Measurements from ENCODE around the gene USP24. TPM values are rescaled to one million over a fixed set of nuclear protein-coding genes. Genes with fewer than 3 reads are reported as not detected.

Gene USP24
- total RNA-seq, 1 experiment from 2014 or later: 38.5 TPM

GRCh38 chr1:55224729-55225128 is 9.6 kb upstream of the USP24 start:
- no peak for DNase-seq
- Histone ChIP-seq H3K27me3 (ENCODE audit: low read length) (no peaks in the 10 kb centered on the region), H3K79me2 (ENCODE audit: low read length) (no peaks in the 10 kb centered on the region), H3K36me3 (ENCODE audit: low read depth, low read length) (no peaks in the 10 kb centered on the region), H3K4me2 (ENCODE audit: low read length) (no peak overlapping the region), H4K20me1 (ENCODE audit: low read length) (no peaks in the 10 kb centered on the region), H3K4me3 (ENCODE audit: low read length) (no peak overlapping the region), H2AFZ (ENCODE audit: low read length) (no peak overlapping the region), H3K9ac (ENCODE audit: low read length) (no peak overlapping the region), H3K9me3 (ENCODE audit: low read length) (0 out of 2 replicates have a peak, but pooled peaks cover 4% of the 10 kb centered on the region), H3F3A (ENCODE audit: low read length, unreplicated experiment) (no peaks in the 10 kb centered on the region), H3K4me1 (ENCODE audit: insufficient read depth, low read length) (no peaks in the 10 kb centered on the region), H3K9me2 (replicated peaks; ENCODE audit: low read length) (no peaks in the 10 kb centered on the region), H3K27ac (ENCODE audit: low read length) (no peak overlapping the region)
- POLR2A ChIA-PET (ENCODE audit: unreplicated experiment): no interaction called here
- no peak for TF ChIP-seq EZH2phosphoT487 (IDR thresholded peaks at IDR 0.05; ENCODE audit: borderline replicate concordance, low read length)
- no peak for TF ChIP-seq EZH2 (IDR thresholded peaks at IDR 0.05; ENCODE audit: low read length, unreplicated experiment)
- TF ChIP-seq, protein P1, sequence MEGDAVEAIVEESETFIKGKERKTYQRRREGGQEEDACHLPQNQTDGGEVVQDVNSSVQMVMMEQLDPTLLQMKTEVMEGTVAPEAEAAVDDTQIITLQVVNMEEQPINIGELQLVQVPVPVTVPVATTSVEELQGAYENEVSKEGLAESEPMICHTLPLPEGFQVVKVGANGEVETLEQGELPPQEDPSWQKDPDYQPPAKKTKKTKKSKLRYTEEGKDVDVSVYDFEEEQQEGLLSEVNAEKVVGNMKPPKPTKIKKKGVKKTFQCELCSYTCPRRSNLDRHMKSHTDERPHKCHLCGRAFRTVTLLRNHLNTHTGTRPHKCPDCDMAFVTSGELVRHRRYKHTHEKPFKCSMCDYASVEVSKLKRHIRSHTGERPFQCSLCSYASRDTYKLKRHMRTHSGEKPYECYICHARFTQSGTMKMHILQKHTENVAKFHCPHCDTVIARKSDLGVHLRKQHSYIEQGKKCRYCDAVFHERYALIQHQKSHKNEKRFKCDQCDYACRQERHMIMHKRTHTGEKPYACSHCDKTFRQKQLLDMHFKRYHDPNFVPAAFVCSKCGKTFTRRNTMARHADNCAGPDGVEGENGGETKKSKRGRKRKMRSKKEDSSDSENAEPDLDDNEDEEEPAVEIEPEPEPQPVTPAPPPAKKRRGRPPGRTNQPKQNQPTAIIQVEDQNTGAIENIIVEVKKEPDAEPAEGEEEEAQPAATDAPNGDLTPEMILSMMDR (conservative IDR thresholded peaks at IDR 0.05; ENCODE audit: low read depth, low read length): no peak
- no peak for ATAC-seq
- BruUV-seq (replicated peaks): no TSS peak
- intact Hi-C loops (cut with micrococcal nuclease): no loop called here
- CTCF ChIA-PET: no interaction called here

- no peak overlapping the region for H3K27ac ChIP-seq (ENCODE audit: low read length)
- no peak overlapping the region for H3K9ac ChIP-seq (ENCODE audit: low read length)
- ATAC-seq (no peak), DNase-seq (no peak)
- no peaks in the 10 kb centered on the region for H3K9me3 ChIP-seq (ENCODE audit: low read length)
- BruUV-seq (replicated peaks): no TSS peak
- no peaks in the 10 kb centered on the region for H3K36me3 ChIP-seq (ENCODE audit: low read depth, low read length)
- no peak overlapping the region for H3K4me2 ChIP-seq (ENCODE audit: low read length)
- no peaks in the 10 kb centered on the region for H4K20me1 ChIP-seq (ENCODE audit: low read length)
- H3K9me2 ChIP-seq (replicated peaks; ENCODE audit: low read length): no peaks in the 10 kb centered on the region
- H3K4me1 ChIP-seq (ENCODE audit: insufficient read depth, low read length): peaks cover 10% of the 10 kb centered on the region
- intact Hi-C loops (cut with micrococcal nuclease): no loop called here
- H3K27me3 ChIP-seq (ENCODE audit: low read length): no peaks in the 10 kb centered on the region
- H2AFZ ChIP-seq (ENCODE audit: low read length): no peak overlapping the region
- no peak overlapping the region for H3K4me3 ChIP-seq (ENCODE audit: low read length)
- ChIA-PET CTCF (no interaction called here), POLR2A (ENCODE audit: unreplicated experiment) (no interaction called here)
- H3F3A ChIP-seq (ENCODE audit: low read length, unreplicated experiment): no peaks in the 10 kb centered on the region
- H3K79me2 ChIP-seq (ENCODE audit: low read length): no peaks in the 10 kb centered on the region
- TF ChIP-seq EZH2 (IDR thresholded peaks at IDR 0.05; ENCODE audit: low read length, unreplicated experiment): no peak
- TF ChIP-seq, protein P1 (conservative IDR thresholded peaks at IDR 0.05; ENCODE audit: low read depth, low read length): no peak
- no peak for TF ChIP-seq EZH2phosphoT487 (IDR thresholded peaks at IDR 0.05; ENCODE audit: borderline replicate concordance, low read length)
Measured at GRCh38 chr1:55222152-55222551, 7.0 kb upstream of the USP24 start.

- DNase-seq (peak; percentile 63), ATAC-seq (peak; percentile 6)
- Histone ChIP-seq H3K4me1 (ENCODE audit: insufficient read depth, low read length) (peaks cover 25% of the 10 kb centered on the region), H4K20me1 (ENCODE audit: low read length) (peaks cover 15% of the 10 kb centered on the region), H3K9me3 (ENCODE audit: low read length) (no peaks in the 10 kb centered on the region), H3K79me2 (ENCODE audit: low read length) (peaks cover 41% of the 10 kb centered on the region), H3K4me2 (ENCODE audit: low read length) (peak overlapping the region; percentile 18), H3K27me3 (ENCODE audit: low read length) (no peaks in the 10 kb centered on the region), H3K9ac (ENCODE audit: low read length) (no peak overlapping the region), H3K27ac (ENCODE audit: low read length) (no peak overlapping the region), H2AFZ (ENCODE audit: low read length) (peak overlapping the region; percentile 69), H3K36me3 (ENCODE audit: low read depth, low read length) (no peaks in the 10 kb centered on the region), H3K4me3 (ENCODE audit: low read length) (no peak overlapping the region), H3F3A (ENCODE audit: low read length, unreplicated experiment) (no peaks in the 10 kb centered on the region), H3K9me2 (replicated peaks; ENCODE audit: low read length) (no peaks in the 10 kb centered on the region)
- no TSS peak for BruUV-seq (replicated peaks)
- intact Hi-C loops (cut with micrococcal nuclease): loop anchor here (1.0 to 10.0 kb wide), 3 partner anchors 60 to 1427 kb away; partner anchors contain the start of gene PRKAA2
- ChIA-PET POLR2A (ENCODE audit: unreplicated experiment) (no interaction called here), CTCF (no interaction called here)
- TF ChIP-seq EZH2 (IDR thresholded peaks at IDR 0.05; ENCODE audit: low read length, unreplicated experiment): no peak
- TF ChIP-seq, protein P1 (conservative IDR thresholded peaks at IDR 0.05; ENCODE audit: low read depth, low read length): no peak
Measured at GRCh38 chr1:55217226-55217986, 2.2 kb upstream of the USP24 start.

All from PC-3 (cell line).